Mammary epithelial cell (primary cell): ENCODE data around the gene ADAM33.

Experiments
- EZH2 ChIP-seq: IDR thresholded peaks from 2 replicates; pipeline ENCODE4 v1.6.1; 2012; ENCODE audit warnings: low read length, inconsistent platforms, borderline replicate concordance
- TF ChIP-seq, protein P1 (sequence below), 2 donors: IDR thresholded peaks in 1 of 2; conservative IDR thresholded peaks in 1 of 2; 2 replicates each; pipeline ENCODE4 v1.5.1; 2011 to 2012; ENCODE audit warnings: inconsistent platforms in 2 of 2, low read length in 2 of 2, mild to moderate bottlenecking in 2 of 2, control low read depth in 1 of 2, low read depth in 1 of 2; ENCODE audit not compliant: insufficient read depth in 1 of 2; ENCODE audit errors: extremely low read depth in 1 of 2

DNA sequence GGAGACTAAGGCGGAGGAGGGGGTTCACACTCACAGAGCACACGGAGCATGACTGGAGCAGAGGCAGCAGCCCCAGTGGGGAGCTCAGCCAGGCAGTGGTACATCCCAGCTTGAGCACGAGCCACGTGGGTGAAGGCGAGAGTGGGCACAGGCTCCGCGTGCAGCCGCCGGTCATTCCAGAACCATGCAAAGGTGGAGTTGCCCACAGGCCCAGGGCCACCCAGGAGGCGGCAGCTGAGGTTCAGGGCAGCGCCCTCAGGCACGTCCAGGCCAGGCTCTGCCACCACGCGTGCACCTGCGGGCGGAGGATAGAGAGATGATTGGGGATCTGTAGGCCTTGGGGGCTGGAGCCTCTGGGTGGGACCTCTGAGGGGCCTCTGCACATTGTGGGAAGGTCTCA, 9.5 kb upstream of the ADAM33 start:
- no peak for TF ChIP-seq EZH2
- TF ChIP-seq, protein P1, sequence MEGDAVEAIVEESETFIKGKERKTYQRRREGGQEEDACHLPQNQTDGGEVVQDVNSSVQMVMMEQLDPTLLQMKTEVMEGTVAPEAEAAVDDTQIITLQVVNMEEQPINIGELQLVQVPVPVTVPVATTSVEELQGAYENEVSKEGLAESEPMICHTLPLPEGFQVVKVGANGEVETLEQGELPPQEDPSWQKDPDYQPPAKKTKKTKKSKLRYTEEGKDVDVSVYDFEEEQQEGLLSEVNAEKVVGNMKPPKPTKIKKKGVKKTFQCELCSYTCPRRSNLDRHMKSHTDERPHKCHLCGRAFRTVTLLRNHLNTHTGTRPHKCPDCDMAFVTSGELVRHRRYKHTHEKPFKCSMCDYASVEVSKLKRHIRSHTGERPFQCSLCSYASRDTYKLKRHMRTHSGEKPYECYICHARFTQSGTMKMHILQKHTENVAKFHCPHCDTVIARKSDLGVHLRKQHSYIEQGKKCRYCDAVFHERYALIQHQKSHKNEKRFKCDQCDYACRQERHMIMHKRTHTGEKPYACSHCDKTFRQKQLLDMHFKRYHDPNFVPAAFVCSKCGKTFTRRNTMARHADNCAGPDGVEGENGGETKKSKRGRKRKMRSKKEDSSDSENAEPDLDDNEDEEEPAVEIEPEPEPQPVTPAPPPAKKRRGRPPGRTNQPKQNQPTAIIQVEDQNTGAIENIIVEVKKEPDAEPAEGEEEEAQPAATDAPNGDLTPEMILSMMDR (conservative IDR thresholded peaks at IDR 0.05 in 1 of 2, IDR thresholded peaks at IDR 0.05 in 1 of 2; ENCODE audit: extremely low read depth in 1 of 2, insufficient read depth in 1 of 2, low read depth in 1 of 2, low read length in 2 of 2), result no peak
